K562 (cell line): ENCODE results near the gene STAU1. TPM values are rescaled to one million over a fixed set of nuclear protein-coding genes. Genes with fewer than 3 reads are reported as not detected.

Source experiments
- ATAC-seq: fragments of 200-7000 bp; cut with Tn5 transposase; 3 replicates; pipeline ENCODE4 v1.9.1; 2020; ENCODE audit warnings: moderate library complexity
- BruUV-seq: library from RNA; stranded (reverse); fragments of 400-500 nt; replicated peaks from 2 replicates; lab custom pipeline; 2021; lab: Mats Ljungman, UMichigan
- CTCF ChIA-PET: fragments of 300-600 bp; formaldehyde crosslinking; extraction: SDS; loops from one replicate; lab custom pipeline; 2021; ENCODE audit warnings: low intra/inter-chr PET ratio; lab: Yijun Ruan, JAX
- POLR2A ChIA-PET: fragments of 300-600, 350-650 bp; sonication (Branson Sonifier 250); formaldehyde crosslinking; extraction: SDS; loops from one replicate; lab custom pipeline; 2021; ENCODE audit warnings: antibody characterized with exemption, inconsistent platforms; lab: Yijun Ruan, JAX
- DNase-seq, 4 experiments: peaks; one replicate each; pipeline versions ENCODE4 v3.0.0 to v3.0.0-alpha.2; 2011 to 2018; ENCODE audit warnings: low spot score in 3 of 4, mixed read lengths in 3 of 4; ENCODE audit errors: extremely low read depth in 1 of 4
- FAIRE-seq: peaks from 2 replicates; lab custom pipeline; 2011; peaks lifted over from hg19 to GRCh38; lab: Jason Lieb, UNC
- H2AFZ ChIP-seq: 2 replicates; pipeline ENCODE4 v1.6.0; 2011; ENCODE audit warnings: low read depth, low read length, control low read depth, inconsistent platforms
- H3K27ac ChIP-seq: fragments of 200-600 bp; 3 replicates; pipeline ENCODE4 v1.8.0; 2011; ENCODE audit warnings: low read depth, mild to moderate bottlenecking, control low read depth, inconsistent platforms, low read length, moderate library complexity, mixed read lengths; ENCODE audit errors: extremely low read depth
- H3K27me3 ChIP-seq, 2 experiments: fragments of 300-600 bp in 1 of 2; 2 replicates in 1 of 2; 3 replicates in 1 of 2; pipeline versions ENCODE4 v1.6.0 to v1.8.0; 2011; ENCODE audit warnings: inconsistent platforms in 2 of 2, low read length in 2 of 2, mild to moderate bottlenecking in 1 of 2, mixed read lengths in 1 of 2, moderate library complexity in 1 of 2; ENCODE audit not compliant: control insufficient read depth in 2 of 2, insufficient read depth in 2 of 2
- H3K36me3 ChIP-seq: fragments of 300-600 bp; 3 replicates; pipeline ENCODE4 v1.8.0; 2011; ENCODE audit warnings: mild to moderate bottlenecking, low read length, inconsistent platforms; ENCODE audit not compliant: control insufficient read depth, insufficient read depth
- H3K4me1 ChIP-seq, 2 experiments: fragments of 200-600 bp in 1 of 2; replicated peaks in 1 of 2; 2 replicates in 1 of 2; 3 replicates in 1 of 2; pipeline versions ENCODE4 v1.5.1 to v1.8.0; 2011; ENCODE audit warnings: inconsistent platforms in 2 of 2, low read length in 2 of 2, mild to moderate bottlenecking in 1 of 2, mixed read lengths in 1 of 2, moderate library complexity in 1 of 2; ENCODE audit not compliant: control insufficient read depth in 2 of 2, insufficient read depth in 2 of 2
- H3K4me2 ChIP-seq: 2 replicates; pipeline ENCODE4 v1.6.1; 2011; ENCODE audit warnings: low read length, control low read depth, inconsistent platforms, mixed read lengths; ENCODE audit not compliant: insufficient read depth
- H3K4me3 ChIP-seq: fragments of 200-600 bp; sonication (generic), shearing (Covaris generic); 2 replicates; pipeline ENCODE4 v1.5.1; 2016; ENCODE audit warnings: control low read depth, inconsistent platforms
- H3K79me2 ChIP-seq: fragments of 200-600 bp; 3 replicates; pipeline ENCODE4 v1.8.0; 2011; ENCODE audit warnings: low read length, inconsistent platforms; ENCODE audit not compliant: control insufficient read depth, insufficient read depth
- H3K9ac ChIP-seq, 2 experiments: 2 replicates each; pipeline versions ENCODE4 v1.6.0 to v1.6.1; 2011; ENCODE audit warnings: low read depth in 2 of 2, low read length in 2 of 2, control low read depth in 1 of 2, inconsistent platforms in 1 of 2, mild to moderate bottlenecking in 1 of 2, mixed read lengths in 1 of 2; ENCODE audit not compliant: insufficient read depth in 1 of 2
- H3K9me1 ChIP-seq: one replicate; pipeline ENCODE4 v1.6.0; 2011; ENCODE audit warnings: inconsistent platforms, mild to moderate bottlenecking, low read length, moderate library complexity; ENCODE audit not compliant: control insufficient read depth, insufficient read depth
- H3K9me3 ChIP-seq: replicated peaks from 2 replicates; pipeline ENCODE4 v1.5.1; 2011; ENCODE audit warnings: low read depth, low read length, inconsistent platforms; ENCODE audit not compliant: control insufficient read depth, insufficient read depth
- H4K20me1 ChIP-seq: replicated peaks from 2 replicates; pipeline ENCODE4 v1.6.1; 2011; ENCODE audit warnings: low read length, inconsistent platforms, mixed read lengths; ENCODE audit not compliant: control insufficient read depth, insufficient read depth
- BACH1 ChIP-seq: fragments of 200-800 bp; sonication (Bioruptor generic); IDR thresholded peaks from 2 replicates; pipeline ENCODE4 v1.6.1; 2016; ENCODE audit warnings: missing genetic modification characterization, missing compliant biosample characterization
- CBFB ChIP-seq: sonication (generic); formaldehyde crosslinking; IDR thresholded peaks from 2 replicates; pipeline ENCODE4 v1.4.0; 2020; ENCODE audit warnings: mild to moderate bottlenecking, missing genetic modification reagents
- NUFIP1 ChIP-seq: fragments of 450-650 bp; IDR thresholded peaks from 2 replicates; pipeline ENCODE4 v1.6.1; 2018; ENCODE audit not compliant: partially characterized antibody
- POLR3G ChIP-seq: IDR thresholded peaks from 2 replicates; pipeline ENCODE4 v1.6.1; 2011; ENCODE audit not compliant: insufficient read length, insufficient replicate concordance; ENCODE audit errors: extremely low read depth
- RBM22 ChIP-seq: fragments of 200-400 bp; formaldehyde crosslinking; IDR thresholded peaks from 2 replicates; pipeline ENCODE4 v1.6.1; 2018; ENCODE audit warnings: low read length, low read depth; ENCODE audit not compliant: poor library complexity, severe bottlenecking
- RBM34 ChIP-seq: fragments of 200-400 bp; formaldehyde crosslinking; IDR thresholded peaks from 2 replicates; pipeline ENCODE4 v1.6.1; 2018; ENCODE audit warnings: low read length, borderline replicate concordance; ENCODE audit not compliant: insufficient read depth
- ZC3H4 ChIP-seq: sonication (generic); formaldehyde crosslinking; IDR thresholded peaks from 2 replicates; pipeline ENCODE4 v1.9.0; 2021; ENCODE audit warnings: missing genetic modification reagents, borderline replicate concordance
- WGBS: fragments of 100-300 bp; shearing (Covaris generic); methylation state at CpG from one replicate; pipeline ENCODE4 v1.1.6; 2016; ENCODE audit warnings: low coverage, mixed read lengths; ENCODE audit not compliant: insufficient coverage; ENCODE audit errors: missing lambda C conversion rate; 5-methylcytosine and 5-hydroxymethylcytosine counted together
- in situ Hi-C: fragments of 300-500 bp; cut with MboI; formaldehyde crosslinking; loops from 4 replicates; pipeline ENCODE4 v1.15.0; 2018; ENCODE audit warnings: inconsistent platforms, mixed read lengths
- intact Hi-C: fragments of 100-400 bp; cut with micrococcal nuclease; formaldehyde crosslinking; loops from 2 replicates; pipeline ENCODE4 v1.14.2; 2022
- polyA plus RNA-seq, 8 experiments: library from polyadenylated mRNA; depleted of rRNA in 4 of 8; stranded (reverse) in 5 of 8; unstranded in 3 of 8; fragments of >200 nt; fragmentation: Nextera tagmentation in 2 of 8; fragmentation: Illumina TruSeq in 1 of 8; extraction: Ambion mirVana in 2 of 8; extraction: Trizol in 1 of 8; gene quantifications; 2 replicates each; pipeline versions ENCODE4 v1.2.1 to v1.2.3, GENCODE V29; 2011 to 2014; ENCODE audit warnings: inconsistent platforms in 1 of 8, missing spikeins in 1 of 8
- total RNA-seq, 7 experiments: library from RNA; depleted of rRNA in 6 of 7; stranded (reverse); fragments of >200 nt in 6 of 7; fragmentation: Illumina TruSeq in 2 of 7; extraction: Trizol in 2 of 7; gene quantifications; 2 replicates each; pipeline versions ENCODE4 v1.2.1 to v1.2.3, GENCODE V29; 2011 to 2021; ENCODE audit warnings: low replicate concordance in 1 of 7
- TF ChIP-seq, protein P1 (sequence below), 2 experiments: fragments of 450-650 bp in 1 of 2; sonication (generic) in 1 of 2; formaldehyde crosslinking in 1 of 2; IDR thresholded peaks in 1 of 2; conservative IDR thresholded peaks in 1 of 2; 2 replicates each; pipeline versions ENCODE4 v1.6.1 to v1.8.1; 2016 to 2023; ENCODE audit warnings: mild to moderate bottlenecking in 2 of 2, moderate library complexity in 2 of 2, inconsistent platforms in 1 of 2, missing genetic modification reagents in 1 of 2
- TF ChIP-seq, protein P2 (sequence below): IDR thresholded peaks from 2 replicates; pipeline ENCODE4 v1.6.1; 2011; ENCODE audit not compliant: insufficient read length; ENCODE audit errors: extremely low read depth
- TF ChIP-seq, protein P3 (sequence below): fragments of 450-650 bp; formaldehyde crosslinking; IDR thresholded peaks from 2 replicates; pipeline ENCODE4 v1.4.0; 2020; ENCODE audit warnings: mild to moderate bottlenecking, moderate library complexity

The STAU1 gene
- total and polyA plus RNA-seq, 9 of the 15 experiments (the other 6 are each of a cell fraction or from before 2014, with no cell fraction given) = 18.0 to 106 (median 50.6) TPM

DNA sequence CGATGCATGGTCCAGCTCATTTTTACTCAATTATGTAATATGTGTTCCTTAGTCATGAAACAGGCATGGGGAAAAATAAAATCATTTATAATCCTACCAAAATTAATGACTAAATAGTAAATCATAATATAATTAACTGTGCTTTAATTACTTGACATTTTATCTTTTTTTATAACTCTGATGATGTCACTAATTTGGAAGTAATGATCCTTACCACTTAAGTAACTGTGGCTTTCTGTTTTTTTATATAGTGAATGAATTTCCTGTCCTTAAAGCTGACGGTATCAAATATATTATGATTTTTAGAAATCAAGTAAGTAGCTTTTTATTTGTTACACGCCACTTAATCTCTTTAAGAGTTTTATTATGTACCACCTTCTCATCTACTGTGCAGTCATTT lies 109.8 kb downstream of the STAU1 start:
- ChIA-PET CTCF (no interaction called here), POLR2A (no interaction called here)
- no peak overlapping the region for H3K4me2 ChIP-seq
- H3K27me3 ChIP-seq = no peaks in the 10 kb centered on the region
- FAIRE-seq (no peak), DNase-seq (no peak), ATAC-seq (no peak)
- in situ Hi-C loops = no loop called here
- H3K9me3 ChIP-seq = no peaks in the 10 kb centered on the region
- H3K9ac ChIP-seq = no peak overlapping the region
- WGBS = 98% methylated on average over 3 of the region's 3 CpGs
- H3K4me3 ChIP-seq = no peak overlapping the region
- no peak overlapping the region for H2AFZ ChIP-seq
- H3K27ac ChIP-seq = no peak overlapping the region
- TF ChIP-seq RBM22 = no peak
- TF ChIP-seq, protein P1, sequence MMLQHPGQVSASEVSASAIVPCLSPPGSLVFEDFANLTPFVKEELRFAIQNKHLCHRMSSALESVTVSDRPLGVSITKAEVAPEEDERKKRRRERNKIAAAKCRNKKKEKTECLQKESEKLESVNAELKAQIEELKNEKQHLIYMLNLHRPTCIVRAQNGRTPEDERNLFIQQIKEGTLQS (IDR thresholded peaks at IDR 0.05) = 0 out of 2 replicates have a peak, but pooled peaks have one; percentile 20
- TF ChIP-seq, protein P1 (CRISPR knock-in tag; conservative IDR thresholded peaks at IDR 0.05) = no peak
- intact Hi-C loops = no loop called here
- H4K20me1 ChIP-seq = no peaks in the 10 kb centered on the region
- H3K79me2 ChIP-seq = no peaks in the 10 kb centered on the region
- H3K36me3 ChIP-seq = peaks cover 93% of the 10 kb centered on the region
- no peaks in the 10 kb centered on the region for H3K9me1 ChIP-seq
- no TSS peak for BruUV-seq
- no peaks in the 10 kb centered on the region for H3K4me1 ChIP-seq

DNA sequence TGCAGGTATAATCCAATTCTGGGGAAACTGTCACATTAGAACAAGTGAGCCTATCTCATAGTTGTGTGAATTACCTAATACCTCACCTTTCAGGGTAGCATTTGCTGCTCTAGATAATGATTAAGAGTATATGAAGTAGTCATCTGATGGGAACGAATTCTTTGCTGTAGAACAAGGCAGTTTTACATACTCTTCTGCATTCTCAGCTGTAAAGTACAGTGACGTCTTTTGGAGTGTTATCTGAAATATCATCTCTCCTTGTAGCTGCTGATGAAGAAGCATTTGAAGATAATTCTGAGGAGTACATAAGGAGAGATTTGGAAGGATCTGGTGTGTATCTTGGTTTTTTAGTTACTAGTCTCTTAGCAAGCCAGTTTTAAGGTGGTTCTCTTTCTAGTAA lies 113.6 kb downstream of the STAU1 start:
- BruUV-seq = no TSS peak
- TF ChIP-seq ZC3H4 = no peak
- TF ChIP-seq, protein P2, sequence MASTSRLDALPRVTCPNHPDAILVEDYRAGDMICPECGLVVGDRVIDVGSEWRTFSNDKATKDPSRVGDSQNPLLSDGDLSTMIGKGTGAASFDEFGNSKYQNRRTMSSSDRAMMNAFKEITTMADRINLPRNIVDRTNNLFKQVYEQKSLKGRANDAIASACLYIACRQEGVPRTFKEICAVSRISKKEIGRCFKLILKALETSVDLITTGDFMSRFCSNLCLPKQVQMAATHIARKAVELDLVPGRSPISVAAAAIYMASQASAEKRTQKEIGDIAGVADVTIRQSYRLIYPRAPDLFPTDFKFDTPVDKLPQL = no peak
- TF ChIP-seq CBFB (CRISPR knock-in tag) = no peak
- no peak for TF ChIP-seq RBM34
- no peak for TF ChIP-seq NUFIP1
- TF ChIP-seq POLR3G = no peak
- TF ChIP-seq, protein P3, sequence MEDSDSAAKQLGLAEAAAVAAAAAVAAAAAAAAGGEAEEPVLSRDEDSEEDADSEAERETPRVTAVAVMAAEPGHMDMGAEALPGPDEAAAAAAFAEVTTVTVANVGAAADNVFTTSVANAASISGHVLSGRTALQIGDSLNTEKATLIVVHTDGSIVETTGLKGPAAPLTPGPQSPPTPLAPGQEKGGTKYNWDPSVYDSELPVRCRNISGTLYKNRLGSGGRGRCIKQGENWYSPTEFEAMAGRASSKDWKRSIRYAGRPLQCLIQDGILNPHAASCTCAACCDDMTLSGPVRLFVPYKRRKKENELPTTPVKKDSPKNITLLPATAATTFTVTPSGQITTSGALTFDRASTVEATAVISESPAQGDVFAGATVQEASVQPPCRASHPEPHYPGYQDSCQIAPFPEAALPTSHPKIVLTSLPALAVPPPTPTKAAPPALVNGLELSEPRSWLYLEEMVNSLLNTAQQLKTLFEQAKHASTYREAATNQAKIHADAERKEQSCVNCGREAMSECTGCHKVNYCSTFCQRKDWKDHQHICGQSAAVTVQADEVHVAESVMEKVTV (CRISPR knock-in tag) = no peak
- no peak for TF ChIP-seq BACH1 (tag)

More for the DNA sequence above, 113.6 kb downstream of the STAU1 start:
- Histone ChIP-seq H3K79me2 (0 out of 3 replicates have a peak, but pooled peaks cover 4% of the 10 kb centered on the region), H3K9me1 (no peaks in the 10 kb centered on the region), H2AFZ (no peak overlapping the region), H3K36me3 (peaks cover 93% of the 10 kb centered on the region), H3K27me3 (no peaks in the 10 kb centered on the region), H3K4me3 (no peak overlapping the region), H3K4me2 (no peak overlapping the region), H3K9ac (no peak overlapping the region), H3K4me1 (no peaks in the 10 kb centered on the region), H4K20me1 (no peaks in the 10 kb centered on the region), H3K27ac (no peak overlapping the region), H3K9me3 (no peaks in the 10 kb centered on the region)
- intact Hi-C loops (no loop called here), in situ Hi-C loops (no loop called here)
- CTCF ChIA-PET = no interaction called here
- POLR2A ChIA-PET = interaction anchor here (1.4 to 2.0 kb wide), 2 partner anchors 9 to 25 kb away, joined by 4 to 6 read pairs; no protein-coding TSS in a partner anchor
- DNase-seq (no peak), FAIRE-seq (peak; percentile 65), ATAC-seq (no peak)
- WGBS = 84% methylated on average over 2 of the region's 2 CpGs
